GM18858 (cell line): ENCODE data around the gene METRN.

Experiments
- ATAC-seq: cut with Tn5 transposase; IDR thresholded peaks from one replicate; pipeline ENCODE4 v1.9.1; 2021; ENCODE audit not compliant: unreplicated experiment

METRN gene

GRCh38 chr16:714558-715476, at the start of gene METRN:
METRN (plus strand) TSS chr16:715118; CDS start chr16:715290, 172 bp downstream.
- no peak for ATAC-seq

- no peak for ATAC-seq
Observed at GRCh38 chr16:666572-666971, 48.3 kb upstream of the METRN start.

DNA sequence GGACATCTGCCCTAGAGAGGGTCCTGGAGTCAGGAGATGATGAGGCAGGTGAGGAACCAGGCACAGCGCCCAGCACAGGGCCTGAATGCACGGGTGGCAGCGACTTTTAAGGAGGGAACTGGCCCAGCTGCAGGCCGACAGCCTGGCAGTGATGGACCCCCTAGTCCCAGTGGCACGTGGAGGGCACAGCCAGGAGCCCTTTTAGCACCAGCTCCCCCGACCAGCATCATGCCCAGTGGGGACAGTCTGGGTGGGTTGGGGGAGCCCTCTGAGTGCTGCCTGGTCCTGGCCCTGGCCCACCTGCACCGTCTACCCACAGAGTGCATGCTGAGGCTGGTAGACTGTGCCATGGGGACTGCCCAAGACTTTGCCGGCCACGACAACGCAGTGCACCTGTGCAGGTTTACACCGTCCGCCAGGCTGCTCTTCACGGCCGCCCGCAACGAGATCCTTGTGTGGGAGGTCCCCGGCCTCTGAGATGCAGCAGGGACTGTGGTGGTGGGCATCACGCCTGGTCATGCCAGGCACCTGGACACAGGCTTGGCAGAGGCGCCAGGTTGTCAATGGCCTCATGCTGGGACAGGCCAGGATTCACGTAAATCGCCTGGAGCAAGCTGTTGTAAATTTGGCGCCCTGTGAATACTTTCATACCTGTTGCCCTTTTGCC, 47.7 kb upstream of the METRN start:
- no peak for ATAC-seq

DNA sequence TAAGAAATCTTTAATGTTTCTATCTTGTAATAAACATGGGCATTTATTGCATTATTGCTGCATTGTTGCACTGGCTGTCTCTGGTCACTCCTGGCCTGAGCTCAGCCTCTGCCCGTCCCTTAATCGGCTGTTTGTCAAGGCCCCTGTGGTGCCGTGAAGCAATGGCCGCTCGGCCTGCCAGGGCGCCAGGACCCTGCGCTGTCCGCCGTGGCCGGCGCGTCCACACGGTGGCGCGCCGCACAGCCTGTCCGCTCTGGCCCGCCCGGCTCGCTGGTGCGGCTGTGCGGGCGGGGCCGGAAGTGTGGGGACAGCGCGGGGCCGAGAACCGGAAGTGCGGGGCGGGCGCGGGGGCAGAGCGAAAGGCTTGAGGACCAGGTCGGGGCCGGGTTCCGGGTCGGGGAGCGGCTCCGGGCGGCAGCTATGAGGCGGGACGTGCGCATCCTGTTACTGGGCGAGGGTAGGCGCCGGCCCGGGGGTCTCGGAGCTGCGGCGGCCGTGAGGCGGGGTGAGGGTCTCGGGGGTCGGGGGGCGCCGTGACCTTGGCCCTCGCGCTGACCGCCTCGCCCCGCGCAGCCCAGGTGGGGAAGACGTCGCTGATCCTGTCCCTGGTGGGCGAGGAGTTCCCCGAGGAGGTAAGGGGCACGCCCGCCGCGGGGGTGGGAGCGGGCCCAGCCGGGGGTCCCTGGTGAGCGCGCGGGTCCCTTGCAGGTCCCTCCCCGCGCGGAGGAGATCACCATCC, 47.0 kb upstream of the METRN start, which contains the start of gene RHOT2:
Gene RHOT2, plus strand, starts transcription at position 353 of the 739 bp plus-strand sequence. Its CDS starts 68 bp downstream, at position 421.
- ATAC-seq, result peak; percentile 71

DNA sequence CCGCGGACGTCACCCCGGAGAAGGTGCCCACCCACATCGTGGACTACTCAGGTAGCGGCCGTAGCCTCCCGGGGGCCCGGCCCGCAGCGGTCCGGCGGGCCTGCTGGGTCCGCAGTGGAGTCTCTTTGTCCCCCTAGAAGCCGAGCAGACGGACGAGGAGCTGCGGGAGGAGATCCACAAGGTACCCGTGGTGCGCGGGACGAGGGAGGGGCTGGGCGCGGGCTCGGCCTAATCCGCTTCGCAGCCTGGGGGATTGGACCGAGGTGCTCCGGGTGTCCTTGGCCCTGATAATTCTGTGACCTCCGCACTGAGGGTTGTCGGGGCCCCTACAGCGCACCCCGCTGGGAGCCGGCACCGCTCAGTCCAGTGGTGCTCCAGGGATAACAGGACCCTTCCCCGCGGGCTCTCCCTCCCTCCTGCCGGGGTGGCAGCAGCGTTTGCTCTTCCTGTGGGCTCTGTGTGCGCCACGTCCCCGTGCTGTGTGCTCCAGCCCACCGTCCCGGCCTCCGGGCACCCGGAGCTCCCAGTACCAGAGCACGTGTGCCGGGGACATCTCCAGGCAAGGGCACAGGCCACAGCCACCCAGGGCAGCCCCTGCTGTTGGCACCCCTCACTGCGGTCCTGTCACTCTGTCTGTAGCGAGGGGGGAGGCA, 46.3 kb upstream of the METRN start:
- ATAC-seq, result no peak

GRCh38 chr16:669666-670065, 45.3 kb upstream of the METRN start:
- no peak for ATAC-seq

DNA sequence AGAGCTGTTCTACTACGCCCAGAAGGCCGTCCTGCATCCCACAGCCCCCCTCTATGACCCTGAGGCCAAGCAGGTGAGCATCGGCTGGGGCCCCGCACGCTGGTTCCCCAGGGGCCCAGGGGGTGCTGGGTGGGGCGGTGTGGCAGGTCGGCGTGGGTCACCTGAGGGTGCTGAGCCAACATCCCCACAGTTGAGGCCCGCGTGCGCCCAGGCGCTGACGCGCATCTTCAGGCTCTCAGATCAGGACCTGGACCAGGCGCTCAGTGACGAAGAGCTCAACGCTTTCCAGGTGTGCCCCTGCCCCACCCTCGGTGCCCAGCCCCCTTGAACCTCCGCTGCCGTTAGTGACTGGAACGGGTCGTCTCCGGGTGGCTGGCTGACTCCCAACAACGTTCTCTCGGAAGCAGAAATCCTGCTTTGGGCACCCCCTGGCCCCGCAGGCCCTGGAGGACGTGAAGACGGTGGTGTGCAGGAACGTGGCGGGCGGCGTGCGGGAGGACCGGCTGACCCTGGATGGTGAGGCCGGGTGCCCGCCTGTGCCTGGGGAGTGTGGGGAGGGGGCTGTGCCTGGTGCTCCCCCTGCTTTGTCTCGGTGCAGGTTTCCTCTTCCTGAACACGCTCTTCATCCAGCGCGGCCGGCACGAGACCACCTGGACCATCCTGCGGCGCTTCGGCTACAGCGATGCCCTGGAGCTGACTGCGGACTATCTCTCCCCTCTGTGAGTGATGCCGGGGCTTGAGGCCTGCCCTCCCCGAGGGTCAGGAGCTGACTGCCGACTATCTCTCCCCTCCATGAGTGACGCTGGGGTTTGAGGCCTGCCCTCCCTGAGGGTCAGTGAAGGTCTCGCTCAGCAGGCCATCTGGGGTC, 44.2 kb upstream of the METRN start:
- no peak for ATAC-seq

GRCh38 chr16:671353-672131, 43.4 kb upstream of the METRN start:
- no peak for ATAC-seq

- no peak for ATAC-seq
Observed at GRCh38 chr16:672371-672770, 42.5 kb upstream of the METRN start.

DNA sequence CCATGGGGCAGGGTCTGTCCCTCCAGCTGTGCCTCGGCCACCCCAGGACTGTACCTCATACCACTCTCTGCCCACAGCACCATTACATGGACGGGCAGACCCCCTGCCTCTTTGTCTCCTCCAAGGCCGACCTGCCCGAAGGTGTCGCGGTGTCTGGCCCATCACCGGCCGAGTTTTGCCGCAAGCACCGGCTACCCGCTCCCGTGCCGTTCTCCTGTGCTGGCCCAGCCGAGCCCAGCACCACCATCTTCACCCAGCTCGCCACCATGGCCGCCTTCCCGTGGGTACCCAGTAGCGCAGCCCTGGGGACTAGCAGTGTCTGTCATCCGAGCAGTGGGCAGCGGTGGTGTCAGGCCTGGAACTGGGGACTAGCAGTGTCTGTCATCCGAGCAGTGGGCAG, 42.1 kb upstream of the METRN start:
- ATAC-seq, result no peak

GRCh38 chr16:673399-673991, 41.4 kb upstream of the METRN start:
- no peak for ATAC-seq

- ATAC-seq, result no peak
Observed at GRCh38 chr16:674214-674881, 40.6 kb upstream of the METRN start.

DNA sequence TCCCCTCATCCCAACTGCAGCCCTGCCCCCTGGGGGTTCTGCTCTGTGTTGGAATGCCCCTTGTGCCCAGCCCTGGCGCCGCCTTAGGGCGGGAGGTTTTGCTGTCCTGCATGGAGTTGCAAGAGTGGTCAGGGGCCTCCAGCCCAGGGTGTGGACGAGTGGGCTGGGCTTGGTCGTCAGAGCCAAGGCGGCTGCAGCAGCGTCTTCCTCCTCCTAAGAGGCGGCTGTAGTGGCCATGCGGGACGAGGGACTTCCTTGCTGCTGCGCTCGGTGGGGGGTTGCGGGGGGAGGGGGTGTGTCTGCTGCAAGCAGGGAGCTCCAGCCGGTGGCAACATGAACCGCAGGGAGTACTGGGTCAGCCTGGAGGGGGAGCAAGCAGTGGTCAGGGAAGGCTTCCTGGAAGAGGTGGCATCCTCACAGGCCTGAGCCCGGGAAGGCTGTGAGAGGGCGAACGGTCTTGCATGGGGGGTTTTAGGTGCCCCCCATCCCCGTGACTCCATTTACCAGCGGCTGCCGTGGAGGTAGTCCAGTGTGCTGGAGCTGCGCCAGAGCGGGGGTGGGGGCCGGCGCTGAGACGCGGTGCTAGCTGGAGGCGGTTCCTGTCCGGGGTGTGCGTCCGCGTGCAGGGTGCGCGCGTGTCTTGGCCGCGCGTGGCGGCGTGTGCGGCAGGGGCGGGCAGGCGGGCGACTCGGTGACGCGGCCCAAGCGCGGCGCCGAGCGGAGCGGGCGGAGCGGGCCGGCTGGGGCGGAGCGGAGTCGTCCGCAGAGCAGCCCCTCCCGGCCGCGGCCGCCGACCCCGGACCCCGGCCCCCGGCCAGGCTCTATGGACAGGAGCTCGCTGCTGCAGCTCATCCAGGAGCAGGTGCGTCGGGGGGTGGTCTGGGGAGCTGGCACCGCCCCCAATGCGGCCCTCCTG, 39.7 kb upstream of the METRN start, which contains the start of gene RHBDL1:
Gene RHBDL1, plus strand, starts transcription at position 704 of the 916 bp plus-strand sequence. Its CDS starts 120 bp downstream, at position 824.
- no peak for ATAC-seq

- no peak for ATAC-seq
Observed at GRCh38 chr16:675884-676564, 38.9 kb upstream of the METRN start.

GRCh38 chr16:676565-676902, 38.4 kb upstream of the METRN start:
- ATAC-seq, result no peak

DNA sequence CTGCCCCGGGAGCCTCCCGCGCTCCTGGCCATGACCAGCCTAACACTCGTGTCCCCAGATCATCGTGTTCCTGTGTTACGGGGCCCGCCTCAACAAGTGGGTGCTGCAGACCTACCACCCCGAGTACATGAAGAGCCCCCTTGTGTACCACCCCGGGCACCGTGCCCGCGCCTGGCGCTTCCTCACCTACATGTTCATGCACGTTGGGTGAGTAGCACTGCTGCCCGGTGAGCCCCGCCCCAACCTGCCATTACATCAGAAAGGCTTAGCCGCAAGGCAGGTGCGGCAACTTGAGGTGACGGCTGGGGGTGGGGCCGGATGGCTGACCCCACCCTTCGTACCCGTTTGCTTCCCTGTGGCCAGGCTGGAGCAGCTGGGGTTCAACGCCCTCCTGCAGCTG, 38.0 kb upstream of the METRN start:
- no peak for ATAC-seq
